HG02610 (cell line): ENCODE data around the gene NUP98.
"Not testable (repeated sequence)": the region's sequence is repeated elsewhere in the genome, so short reads cannot be mapped to it uniquely, and the experiment has no call there.

ENCODE experiments used
- ATAC-seq: cut with Tn5 transposase; IDR thresholded peaks from one replicate; pipeline ENCODE4 v1.9.1; 2021; ENCODE audit warnings: mild to moderate bottlenecking, moderate library complexity; ENCODE audit not compliant: unreplicated experiment

The NUP98 gene

DNA sequence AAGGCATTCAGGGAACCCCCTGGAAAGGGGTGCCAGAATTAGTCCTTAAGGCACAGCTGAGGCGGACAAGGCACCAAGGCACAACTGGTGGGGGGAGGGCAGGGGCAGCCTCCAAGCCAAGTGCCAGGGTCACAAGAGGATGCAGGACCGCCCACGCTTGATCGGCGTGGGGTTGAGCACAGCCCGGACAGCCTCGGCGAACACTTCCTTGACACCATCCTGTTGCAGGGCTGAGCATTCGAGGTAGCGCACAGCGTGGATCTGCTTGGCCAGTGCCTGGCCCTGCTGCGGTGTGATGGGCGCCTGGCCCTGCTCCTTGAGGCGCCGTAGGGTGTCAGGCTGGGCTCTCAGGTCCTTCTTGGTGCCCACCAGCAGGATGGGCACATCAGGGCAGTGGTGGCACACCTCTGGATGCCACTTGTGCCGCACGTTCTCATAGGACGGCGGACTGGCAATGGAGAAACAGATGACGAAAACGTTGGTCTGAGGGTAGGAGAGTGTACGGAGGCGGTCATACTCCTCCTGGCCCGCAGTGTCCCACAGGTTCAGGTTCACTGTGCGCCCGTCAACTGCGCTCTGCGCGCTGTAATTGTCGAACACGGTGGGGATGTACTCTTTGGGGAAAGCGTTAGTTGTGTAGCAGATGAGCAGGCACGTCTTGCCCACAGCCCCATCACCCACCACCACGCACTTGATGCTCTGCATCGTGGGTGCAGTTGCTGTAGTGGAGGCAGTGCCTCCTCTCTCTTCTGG is 30.3 kb upstream of the NUP98 start:
- no peak for ATAC-seq

DNA sequence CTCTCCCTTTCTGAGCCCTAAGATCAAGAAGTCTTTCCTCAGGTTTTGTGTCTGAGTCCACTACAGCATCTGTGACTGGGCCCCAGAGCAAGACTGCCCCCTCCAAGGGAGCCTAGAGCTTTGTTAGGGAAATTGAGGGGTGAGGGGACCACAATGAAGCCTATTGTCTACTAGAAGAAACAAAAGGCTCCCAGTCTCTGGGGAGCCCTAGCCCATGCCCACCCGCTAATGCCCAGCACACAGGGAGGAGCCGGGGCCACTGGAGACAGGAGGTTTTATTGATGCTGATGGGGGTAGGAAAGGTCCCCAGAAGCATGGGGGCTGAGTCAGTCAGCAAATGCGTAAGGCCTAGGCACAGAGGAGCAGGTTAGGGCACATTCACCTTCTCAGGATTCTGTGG is 29.4 kb upstream of the NUP98 start:
- no peak for ATAC-seq

DNA sequence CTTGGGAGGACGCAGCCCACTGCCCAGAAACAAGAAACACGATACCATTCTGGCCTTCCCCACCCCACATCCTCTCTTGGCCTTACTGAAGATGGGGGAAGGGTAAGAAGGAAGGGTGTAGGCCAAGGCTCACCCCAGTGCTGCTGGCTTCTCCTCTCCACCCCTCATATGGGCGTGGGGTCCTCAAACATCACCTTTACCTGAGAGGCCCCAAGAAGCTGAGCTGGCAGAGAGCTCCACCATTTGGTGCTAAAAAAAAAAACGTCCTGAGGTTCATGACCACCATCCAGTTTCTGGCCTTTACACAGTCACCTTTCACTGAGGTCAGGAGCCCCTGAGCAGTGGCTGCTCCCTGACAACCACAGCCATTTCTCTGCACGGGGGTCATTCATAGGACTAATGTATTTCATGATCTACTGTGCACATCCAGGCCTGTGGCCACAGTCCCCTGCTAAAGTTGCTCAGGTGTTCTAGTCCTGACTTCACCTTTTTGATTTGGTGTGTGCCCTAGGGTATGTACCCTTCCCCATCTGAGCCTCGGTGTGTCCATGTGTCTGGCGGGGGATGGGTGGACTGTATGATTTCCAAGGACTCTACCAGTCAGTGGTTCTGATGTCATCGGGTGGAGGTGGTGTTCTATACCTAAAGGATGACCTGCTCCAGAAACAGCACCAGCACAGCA is 28.3 kb upstream of the NUP98 start:
- no peak for ATAC-seq

DNA sequence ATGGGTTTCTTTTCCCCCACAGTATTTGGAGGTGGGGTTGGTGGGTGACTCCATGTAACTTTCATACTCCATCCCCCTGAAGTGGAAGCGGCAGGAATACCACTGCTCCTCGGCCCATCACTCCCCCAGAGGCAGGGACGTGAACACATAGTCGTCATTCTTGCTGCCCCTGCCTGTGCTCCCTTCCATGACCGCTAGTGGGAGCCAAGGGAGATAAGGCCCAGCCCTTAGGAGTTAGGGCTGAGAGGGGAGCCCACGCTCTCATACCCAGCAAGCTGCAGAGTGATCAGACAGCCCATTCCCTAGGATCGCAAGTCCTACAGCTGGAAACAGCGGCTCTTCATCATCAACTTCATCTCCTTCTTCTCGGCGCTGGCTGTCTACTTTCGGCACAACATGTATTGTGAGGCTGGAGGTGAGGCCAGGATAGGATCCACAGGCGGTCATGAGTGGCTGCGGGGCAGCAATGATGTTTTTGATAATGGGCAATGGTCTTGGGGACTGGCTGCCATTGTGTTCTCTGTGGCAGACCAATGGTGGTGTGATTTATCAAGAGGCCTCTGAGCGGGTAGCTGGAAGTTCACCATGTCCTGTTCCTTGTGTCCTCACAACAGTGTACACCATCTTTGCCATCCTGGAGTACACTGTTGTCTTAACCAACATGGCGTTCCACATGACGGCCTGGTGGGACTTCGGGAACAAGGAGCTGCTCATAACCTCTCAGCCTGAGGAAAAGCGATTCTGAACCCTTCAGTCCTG is 27.5 kb upstream of the NUP98 start:
- ATAC-seq, result peak; percentile 79

DNA sequence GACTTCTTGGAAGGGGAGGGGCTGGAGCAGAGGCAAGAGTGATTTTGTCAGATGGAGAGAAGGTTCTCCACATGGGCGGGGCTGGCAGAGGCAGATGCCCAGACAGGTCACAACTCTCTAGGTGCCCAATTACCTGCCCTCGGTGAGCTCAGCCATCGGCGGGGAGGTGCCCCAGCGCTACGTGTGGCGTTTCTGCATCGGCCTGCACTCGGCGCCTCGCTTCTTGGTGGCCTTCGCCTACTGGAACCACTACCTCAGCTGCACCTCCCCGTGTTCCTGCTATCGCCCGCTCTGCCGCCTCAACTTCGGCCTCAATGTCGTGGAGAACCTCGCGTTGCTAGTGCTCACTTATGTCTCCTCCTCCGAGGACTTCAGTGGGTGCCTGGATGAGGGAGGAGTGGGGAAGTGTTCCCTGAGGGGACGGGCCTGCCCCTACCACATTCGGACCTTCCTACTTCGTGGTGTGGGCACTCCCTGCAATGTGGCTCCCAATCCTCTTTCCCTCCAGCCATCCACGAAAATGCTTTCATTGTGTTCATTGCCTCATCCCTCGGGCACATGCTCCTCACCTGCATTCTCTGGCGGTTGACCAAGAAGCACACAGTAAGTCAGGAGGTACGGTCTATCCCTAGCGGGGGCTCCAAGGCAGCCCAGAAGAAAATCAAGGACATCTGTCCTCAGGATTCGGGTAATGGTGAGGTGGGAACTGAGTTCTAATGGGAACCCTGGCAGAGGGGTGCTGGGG is 26.6 kb upstream of the NUP98 start:
- no peak for ATAC-seq

DNA sequence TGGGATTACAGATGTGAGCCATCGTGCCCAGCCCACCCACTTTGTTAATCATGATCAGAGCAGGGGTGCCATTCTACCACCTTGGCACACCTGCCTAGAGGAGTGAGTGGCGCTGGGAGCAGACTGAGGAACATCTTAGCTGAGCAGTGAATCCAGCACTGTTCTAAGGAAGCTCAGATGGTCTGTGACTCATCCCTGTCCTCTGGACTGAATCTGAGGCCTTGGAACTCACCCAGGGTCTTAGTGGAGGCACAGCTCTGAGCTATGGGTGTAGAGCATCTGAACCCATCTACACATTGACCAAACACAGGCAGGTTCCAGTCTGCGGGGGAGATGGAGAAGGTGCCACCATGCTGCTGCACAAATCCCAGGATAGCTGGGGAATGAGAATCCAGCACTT is 25.9 kb upstream of the NUP98 start:
- no peak for ATAC-seq

DNA sequence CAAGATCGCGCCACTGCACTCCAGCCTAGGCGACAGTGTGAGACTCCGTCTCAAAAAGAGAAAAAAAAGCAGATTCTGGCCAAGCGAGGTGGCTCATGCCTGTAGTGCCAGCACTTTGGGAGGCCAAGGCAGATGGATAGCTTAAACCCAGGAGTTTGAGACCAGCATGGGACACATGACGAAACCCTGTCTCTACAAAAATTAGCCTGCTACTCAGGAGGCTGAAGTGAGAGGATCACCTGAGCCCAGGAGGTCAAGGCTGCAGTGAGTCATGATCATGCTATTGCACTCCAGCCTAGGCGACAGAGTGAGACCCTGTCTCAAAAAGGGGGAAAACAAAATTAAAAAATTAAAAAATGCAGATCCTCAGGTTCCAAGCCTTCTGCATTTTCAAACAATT is 25.0 kb upstream of the NUP98 start:
- no peak for ATAC-seq

DNA sequence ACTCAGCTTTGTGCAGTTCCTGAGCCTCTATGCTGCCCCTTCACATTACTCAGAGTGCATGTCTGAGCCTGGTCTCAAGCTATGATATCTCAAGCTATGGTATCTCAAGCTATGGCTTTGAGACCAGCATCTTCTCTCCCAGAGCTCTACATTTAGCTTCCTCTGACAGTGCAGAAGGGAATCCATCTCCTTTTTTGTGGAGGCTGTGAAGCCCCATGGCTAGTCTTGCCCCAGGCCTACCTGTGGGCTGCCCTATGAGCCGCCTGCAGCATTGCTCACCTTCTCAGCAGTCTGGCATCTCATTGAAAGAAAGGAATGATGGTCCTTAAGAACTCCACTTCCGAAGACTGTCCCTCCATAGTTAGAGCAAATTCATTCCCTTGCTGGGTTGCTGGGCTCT is 23.6 kb upstream of the NUP98 start:
- ATAC-seq, result no peak

DNA sequence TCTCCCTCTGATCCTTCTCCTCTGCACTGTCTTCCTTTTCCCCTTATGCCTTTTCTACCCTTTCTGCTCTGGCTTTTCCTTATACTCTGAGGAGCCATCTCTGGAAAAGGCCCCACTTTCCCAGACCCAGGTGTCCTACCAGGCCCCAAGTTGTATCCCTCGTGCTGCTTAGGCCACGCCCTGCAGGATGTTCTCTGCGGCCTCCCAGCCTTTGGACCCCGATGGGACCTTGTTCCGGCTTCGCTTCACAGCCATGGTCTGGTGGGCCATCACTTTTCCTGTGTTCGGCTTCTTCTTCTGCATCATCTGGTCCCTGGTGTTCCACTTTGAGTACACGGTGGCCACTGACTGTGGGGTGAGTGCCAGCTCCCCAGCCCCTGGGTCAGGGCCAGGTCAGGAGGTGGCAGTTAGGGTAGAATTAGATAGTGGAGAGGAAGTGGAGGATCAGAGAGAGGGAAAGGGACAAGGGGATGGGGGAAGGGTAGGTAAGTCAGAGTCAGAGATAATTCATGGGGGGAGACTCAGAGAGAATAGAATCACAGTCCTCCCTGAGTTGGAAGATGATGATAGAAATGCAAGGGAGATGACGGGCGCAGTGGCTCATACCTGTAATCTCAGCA is 19.9 kb upstream of the NUP98 start:
- no peak for ATAC-seq

DNA sequence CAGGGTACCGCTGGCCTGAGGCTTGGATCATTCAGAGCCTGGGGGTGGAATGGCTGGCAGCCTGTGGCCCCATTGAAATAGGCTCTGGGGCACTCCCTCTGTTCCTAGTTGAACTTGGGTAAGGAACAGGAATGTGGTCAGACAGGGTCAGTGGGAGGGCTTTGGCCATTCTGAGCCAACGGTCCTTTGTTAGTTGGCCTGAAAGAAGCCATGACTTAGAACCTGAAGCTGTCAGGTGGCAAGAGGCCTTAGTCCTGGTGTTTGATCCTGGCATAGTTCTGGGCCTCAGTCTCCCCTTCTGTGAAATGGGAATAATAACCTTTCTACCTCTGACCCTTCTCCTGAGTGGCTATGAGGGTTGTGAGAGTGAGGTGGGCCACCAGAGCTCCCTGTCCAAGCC is 19.3 kb upstream of the NUP98 start:
- ATAC-seq, result no peak

DNA sequence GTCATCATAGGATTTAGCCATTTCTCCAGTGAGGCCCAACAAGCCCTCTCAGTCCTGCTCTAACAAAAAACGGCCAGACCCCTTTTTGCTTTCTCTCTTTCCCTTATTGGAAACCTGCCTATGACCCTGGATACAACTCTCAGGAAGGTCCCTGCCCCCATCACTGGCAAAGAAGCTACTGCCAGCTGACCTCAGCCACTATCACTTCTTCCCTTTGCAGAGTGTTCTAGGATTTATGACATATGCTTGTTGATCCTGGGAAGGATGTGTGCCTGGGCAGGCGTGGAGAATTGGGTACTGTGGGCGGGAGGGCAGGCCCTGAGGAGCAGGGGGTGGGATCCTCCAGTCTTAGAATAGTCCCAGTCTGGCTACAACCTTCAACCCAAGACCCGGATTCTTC is 18.5 kb upstream of the NUP98 start:
- no peak for ATAC-seq

DNA sequence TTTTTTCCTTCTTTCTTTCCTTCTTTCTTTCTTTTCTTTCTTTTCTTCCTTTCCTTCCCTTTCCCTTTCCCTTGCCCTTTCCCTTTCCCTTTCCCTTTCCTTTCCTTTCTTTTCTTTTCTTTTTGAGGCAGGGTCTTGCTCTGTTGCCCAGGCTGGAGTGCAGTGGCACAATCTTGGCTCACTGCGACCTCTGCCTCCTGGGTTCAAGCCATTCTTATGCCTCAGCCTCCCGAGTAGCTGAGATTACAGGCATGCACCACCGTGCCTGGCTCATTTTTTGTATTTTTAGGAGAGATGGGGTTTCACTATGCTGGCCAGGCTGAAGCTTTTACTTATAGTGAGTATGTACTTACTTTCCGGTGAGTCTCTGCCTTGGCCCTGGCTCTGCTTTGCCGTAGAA is 17.5 kb upstream of the NUP98 start:
- not testable (repeated sequence) for ATAC-seq

DNA sequence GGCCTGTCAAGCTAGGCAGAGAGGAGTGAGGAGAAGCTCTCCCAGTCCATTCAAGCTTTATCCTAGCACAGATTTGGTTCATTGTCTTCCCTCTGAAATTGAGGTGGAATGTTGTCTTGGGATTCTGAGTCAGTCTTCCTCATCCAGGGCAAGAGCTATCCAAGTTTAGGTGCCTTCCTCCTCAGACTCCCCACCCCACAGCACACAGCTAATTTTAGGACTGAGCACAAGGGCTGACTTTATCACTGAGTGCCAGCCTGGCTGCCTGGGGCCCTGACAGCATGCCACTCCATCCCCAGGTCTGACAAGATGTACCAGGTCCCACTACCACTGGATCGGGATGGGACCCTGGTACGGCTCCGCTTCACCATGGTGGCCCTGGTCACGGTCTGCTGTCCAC is 13.6 kb upstream of the NUP98 start:
- ATAC-seq, result no peak

DNA sequence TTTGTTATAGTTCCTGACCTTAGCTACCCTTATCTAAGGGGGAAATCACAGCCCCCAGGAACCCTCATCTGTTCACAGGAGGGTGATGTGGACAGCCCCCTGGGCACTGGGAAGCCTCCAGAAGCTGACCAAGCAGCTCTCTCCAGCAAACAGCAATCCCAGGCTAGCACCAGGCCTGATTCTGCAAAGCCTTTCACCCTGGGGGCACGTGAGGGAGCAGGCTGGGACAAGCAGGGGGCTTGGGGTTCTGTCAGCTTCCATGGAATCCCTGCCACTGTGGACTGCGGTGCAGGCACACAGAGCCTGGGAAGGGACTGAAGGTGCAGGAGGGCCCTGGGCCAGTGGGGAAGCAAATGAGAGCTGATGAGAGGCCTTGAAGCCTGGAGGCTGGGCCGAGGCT is 13.1 kb upstream of the NUP98 start:
- ATAC-seq, result no peak

DNA sequence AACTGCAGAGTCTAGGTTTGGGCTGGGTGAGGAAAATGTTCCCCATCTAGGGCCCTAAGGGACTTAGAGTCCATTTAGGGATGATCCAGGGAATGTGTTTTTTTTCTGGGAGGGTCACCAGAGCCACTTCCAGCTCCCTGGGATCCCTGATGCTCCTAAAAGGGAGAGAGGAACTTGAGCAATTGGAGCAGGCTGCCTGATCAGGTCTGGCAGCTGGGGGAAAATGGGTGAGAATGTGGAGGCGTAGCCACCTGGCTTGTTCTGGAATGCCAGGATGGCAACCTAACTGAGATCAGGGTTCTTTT is 12.2 kb upstream of the NUP98 start:
- no peak for ATAC-seq

DNA sequence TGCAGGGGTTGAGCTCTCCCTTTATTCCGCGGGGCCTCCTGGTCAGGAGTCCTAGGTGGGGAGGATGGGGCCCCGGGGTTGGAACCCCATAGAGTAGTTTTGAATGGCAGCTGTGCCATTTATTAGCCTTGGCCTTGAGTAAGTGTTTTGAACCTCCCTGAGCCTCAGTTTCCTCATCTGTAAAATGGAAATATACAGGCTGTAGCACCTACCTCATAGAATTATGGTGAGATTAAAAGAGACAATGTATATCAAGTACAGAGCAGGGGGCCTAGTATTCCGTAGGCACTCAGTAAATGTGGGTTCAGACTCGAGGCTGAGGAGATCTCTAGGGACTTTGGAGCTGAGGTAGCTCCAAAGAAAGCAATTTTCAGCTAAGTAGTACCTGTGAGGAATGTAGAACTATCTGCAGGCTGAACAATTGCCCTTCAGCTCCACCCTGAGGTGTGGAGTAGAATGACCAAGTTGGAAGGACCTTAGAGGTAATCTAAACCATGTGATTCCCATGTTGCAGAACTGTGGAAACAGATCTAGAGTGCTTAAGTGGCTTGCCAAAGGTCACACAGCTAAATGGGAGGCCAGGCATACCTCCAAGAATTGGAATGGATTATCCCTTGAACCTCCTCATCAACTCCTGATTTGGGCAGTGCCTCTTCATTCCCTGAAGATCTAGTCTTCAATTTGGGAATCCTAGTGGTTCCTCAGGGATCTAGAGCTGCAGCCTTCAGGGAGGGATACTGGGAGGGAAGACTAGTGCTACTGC is 11.7 kb upstream of the NUP98 start:
- peak; percentile 72 for ATAC-seq

DNA sequence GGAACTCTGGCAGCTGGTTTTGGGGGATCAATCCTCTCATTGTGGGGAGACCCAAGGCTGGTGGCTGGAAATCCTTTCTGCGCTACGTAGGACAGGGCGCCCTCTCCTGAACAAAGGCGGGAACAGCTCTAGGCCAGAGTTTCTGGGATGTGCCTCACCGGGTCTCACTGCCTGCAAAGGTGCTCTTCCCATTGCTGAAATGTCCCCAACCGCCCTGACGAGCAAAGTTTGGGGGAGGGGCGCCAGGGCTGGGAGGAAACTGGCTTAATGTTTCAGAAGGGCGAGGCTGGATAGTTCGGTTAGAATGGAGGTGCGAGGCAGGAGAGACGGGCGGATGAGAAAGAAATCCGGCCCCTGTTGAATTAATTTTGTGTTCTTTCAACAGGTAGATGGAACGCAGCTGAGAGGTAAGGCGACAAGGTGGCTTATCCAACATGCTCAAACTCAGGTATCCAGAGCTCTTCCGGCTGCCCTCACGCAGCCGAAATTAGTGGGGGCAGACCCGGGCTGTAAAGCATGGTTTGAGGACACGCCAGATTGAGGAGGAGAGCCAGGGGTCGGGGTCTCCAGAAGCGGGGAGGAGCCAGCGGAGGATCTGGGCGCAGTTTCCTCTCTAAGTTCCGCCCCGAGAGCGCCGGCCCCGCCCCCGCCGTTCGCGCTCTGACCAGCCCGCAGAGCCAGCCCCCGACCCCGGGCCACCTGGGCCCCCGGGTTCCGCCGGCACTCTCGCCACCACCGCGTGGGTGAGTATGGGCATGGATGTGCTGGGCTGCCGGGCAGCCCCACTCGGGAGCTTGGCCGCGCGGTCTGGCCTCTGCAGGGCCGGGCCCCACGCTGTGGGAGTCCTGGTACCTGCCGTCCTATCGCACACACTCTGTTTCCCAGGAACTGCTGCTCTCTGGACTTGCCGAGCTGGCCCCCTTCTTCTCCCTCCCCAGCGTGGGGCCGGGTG is 10.8 kb upstream of the NUP98 start, which contains the start of gene PGAP2:
Gene PGAP2 (plus strand): TSS at position 652 of the 952 bp plus-strand sequence. CDS start 2,700 bp downstream, outside the sequence.
- peak; percentile 73 for ATAC-seq

DNA sequence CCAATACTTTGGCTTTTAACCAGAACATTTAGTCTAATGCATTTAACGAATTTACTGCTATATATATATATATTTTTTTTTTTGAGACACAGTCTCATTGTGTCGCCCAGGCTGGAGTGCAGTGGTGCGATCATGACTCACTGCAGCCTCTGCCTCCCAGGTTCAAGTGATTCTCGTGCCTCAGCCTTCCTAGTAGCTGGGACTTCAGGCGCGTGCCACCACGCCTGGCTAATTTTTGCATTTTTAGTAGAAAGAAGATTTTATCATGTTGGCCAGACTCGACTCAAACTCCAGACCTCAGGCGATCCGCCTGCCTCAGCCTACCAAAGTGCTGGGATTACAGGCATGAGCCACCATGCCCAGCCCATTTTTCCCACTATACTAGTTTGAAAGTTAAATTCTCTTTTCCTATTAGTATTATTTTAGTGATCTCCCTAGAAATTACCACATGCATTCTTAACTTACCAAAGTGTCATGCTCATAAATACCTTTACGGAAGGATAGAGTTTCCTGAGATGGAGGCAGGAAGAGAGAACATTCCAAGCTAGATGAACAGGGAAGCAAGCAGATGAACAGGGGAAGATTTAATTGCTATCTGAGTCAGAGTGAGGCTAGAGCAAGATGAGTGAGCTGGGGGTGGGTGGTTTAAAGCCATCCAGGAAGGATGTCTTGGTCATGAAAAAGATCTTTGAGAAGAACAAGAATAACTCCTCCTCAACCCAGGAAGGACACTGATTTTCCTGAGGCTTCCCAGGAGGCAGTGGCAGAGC is 6.6 kb upstream of the NUP98 start:
- no peak for ATAC-seq
